D721Med (cell line): Measurements from ENCODE around the gene CWC27.

Experiments
- DNase-seq: peaks from one replicate; pipeline ENCODE4 v3.0.0; 2011; ENCODE audit warnings: low spot score; ENCODE audit not compliant: insufficient read length
- FAIRE-seq: peaks from 2 replicates; lab custom pipeline; 2011; peaks lifted over from hg19 to GRCh38; lab: Jason Lieb, UNC
- TF ChIP-seq, protein P1 (sequence below): IDR thresholded peaks from 2 replicates; pipeline ENCODE4 v1.5.1; 2012; ENCODE audit warnings: mild to moderate bottlenecking, control low read depth; ENCODE audit not compliant: insufficient read depth; ENCODE audit errors: missing control alignments

CWC27 gene

GRCh38 chr5:64788156-64788555 is 19.4 kb downstream of the CWC27 start:
- TF ChIP-seq, protein P1, sequence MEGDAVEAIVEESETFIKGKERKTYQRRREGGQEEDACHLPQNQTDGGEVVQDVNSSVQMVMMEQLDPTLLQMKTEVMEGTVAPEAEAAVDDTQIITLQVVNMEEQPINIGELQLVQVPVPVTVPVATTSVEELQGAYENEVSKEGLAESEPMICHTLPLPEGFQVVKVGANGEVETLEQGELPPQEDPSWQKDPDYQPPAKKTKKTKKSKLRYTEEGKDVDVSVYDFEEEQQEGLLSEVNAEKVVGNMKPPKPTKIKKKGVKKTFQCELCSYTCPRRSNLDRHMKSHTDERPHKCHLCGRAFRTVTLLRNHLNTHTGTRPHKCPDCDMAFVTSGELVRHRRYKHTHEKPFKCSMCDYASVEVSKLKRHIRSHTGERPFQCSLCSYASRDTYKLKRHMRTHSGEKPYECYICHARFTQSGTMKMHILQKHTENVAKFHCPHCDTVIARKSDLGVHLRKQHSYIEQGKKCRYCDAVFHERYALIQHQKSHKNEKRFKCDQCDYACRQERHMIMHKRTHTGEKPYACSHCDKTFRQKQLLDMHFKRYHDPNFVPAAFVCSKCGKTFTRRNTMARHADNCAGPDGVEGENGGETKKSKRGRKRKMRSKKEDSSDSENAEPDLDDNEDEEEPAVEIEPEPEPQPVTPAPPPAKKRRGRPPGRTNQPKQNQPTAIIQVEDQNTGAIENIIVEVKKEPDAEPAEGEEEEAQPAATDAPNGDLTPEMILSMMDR = no peak
- DNase-seq (no peak), FAIRE-seq (no peak)

- no peak for DNase-seq
- TF ChIP-seq, protein P1 = no peak
- no peak for FAIRE-seq
Observed at GRCh38 chr5:64789457-64789856, 20.7 kb downstream of the CWC27 start.

DNA sequence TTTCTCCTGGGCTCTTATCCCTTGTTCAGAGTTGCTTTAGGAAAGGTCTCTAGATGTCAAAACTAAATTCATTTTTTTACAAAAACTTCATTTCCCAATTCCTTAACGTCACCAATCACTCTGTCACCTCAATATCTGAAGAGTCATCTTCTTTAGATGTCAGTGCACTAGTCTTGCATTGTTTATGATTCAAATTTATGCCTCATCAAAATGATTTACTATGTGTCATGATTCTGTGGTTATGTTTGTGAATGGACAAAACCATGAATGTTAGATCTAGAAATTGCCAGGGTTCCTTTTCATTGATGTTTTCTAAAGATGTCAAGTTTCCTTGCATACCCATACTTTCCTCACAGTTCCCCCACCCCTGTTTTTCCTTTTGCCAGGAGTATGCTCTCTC is 21.5 kb downstream of the CWC27 start:
- TF ChIP-seq, protein P1 = no peak
- FAIRE-seq (no peak), DNase-seq (no peak)

DNA sequence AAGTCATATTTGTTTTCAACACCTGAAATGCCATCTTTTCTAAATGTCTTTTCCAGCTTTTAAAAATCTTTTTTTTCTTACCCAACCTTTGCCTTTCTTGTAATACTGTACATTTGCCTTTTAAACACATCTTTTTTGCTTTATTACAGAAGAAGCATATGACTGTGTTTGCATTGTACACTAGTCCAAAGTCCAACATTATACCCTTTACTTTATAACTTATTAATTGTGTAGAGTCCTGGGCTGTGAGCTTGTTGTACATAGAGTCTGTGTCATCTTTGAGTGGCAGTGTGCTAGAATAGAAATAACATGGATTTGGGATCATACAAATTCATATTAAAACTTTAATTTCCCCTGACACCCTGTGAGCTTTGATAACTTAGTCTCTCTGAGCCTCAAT is 23.7 kb downstream of the CWC27 start:
- no peak for FAIRE-seq
- no peak for DNase-seq
- TF ChIP-seq, protein P1 = no peak

DNA sequence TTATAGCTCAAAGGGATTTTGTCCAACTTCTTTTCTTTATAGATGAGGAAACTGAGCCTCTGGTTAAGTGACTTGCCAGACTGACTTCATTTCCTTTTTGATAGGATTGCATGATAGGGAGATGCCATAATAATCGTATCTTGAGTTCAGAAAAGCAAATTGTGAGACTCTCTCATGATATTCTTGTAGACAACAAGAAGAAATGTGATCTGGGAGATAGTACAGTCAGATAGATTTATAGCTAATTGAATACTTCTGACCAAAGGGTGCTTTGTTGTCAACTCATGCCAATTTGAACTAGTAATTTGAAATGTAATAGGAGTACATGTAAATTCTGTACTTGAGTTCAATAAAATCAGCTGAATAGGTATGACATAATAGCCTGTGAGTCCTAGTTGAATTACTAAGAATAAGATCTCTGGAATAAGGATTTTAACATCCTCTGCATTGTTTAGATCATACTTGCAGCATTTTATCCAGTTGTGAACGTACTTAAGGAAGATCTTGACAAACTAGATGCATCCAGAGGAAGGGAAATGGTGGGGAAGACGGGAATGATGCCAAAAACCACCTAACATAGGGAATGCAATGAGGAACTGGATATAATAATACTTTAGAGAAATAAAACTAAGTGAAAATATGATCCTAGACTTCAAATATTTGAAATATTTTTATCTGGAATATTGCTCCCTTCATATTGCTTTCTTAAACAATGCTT is 25.5 kb downstream of the CWC27 start:
- TF ChIP-seq, protein P1 = no peak
- DNase-seq (no peak), FAIRE-seq (no peak)

DNA sequence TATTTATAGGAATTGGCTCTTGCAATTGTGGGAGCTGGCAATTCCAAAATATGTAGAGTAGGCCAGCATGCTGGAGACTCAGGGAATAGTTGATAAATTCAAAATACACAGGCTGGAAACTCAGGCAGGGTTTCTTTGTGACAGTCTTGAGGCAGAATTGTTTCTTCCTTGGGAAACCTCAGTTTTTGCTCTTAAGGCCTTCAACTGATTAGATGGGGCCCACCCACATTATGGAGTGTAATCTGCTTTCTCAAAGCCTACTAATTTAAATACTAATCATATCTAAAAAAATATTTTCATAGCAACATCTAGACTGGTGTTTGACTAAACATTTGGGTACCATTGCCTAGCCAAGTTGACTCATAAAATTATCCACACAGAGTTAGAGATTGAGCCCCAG is 27.6 kb downstream of the CWC27 start:
- DNase-seq (no peak), FAIRE-seq (no peak)
- TF ChIP-seq, protein P1 = no peak

GRCh38 chr5:64800926-64801325 is 32.2 kb downstream of the CWC27 start:
- no peak for FAIRE-seq
- TF ChIP-seq, protein P1 = no peak
- no peak for DNase-seq
